Breast epithelium (tissue), 4 donors: ENCODE data around the gene NACC2. TPM values are rescaled to one million over a fixed set of nuclear protein-coding genes. Genes with fewer than 3 reads are reported as not detected.

Experiments
- DNase-seq, 2 donors: peaks; one replicate each; pipeline ENCODE4 v3.0.0-alpha.2; 2019; ENCODE audit warnings: low spot score in 2 of 2
- H3K27ac ChIP-seq, 2 donors: fragments of 200-600 bp; sonication (generic) in 1 of 2; one replicate each; pipeline ENCODE4 v1.5.1; 2016 to 2019; ENCODE audit warnings: mild to moderate bottlenecking in 1 of 2
- H3K27me3 ChIP-seq, 2 donors: fragments of 200-600 bp; sonication (generic) in 1 of 2; one replicate each; pipeline versions ENCODE4 v1.5.1 to v1.6.0; 2017 to 2019; ENCODE audit warnings: control low read depth in 1 of 2, mild to moderate bottlenecking in 1 of 2
- H3K36me3 ChIP-seq: fragments of 200-600 bp; one replicate; pipeline ENCODE4 v1.5.1; 2019
- H3K4me1 ChIP-seq, 2 donors: fragments of 200-600 bp; sonication (generic); one replicate each; pipeline ENCODE4 v1.5.1; 2016 to 2019; ENCODE audit warnings: control low read depth in 1 of 2
- H3K4me3 ChIP-seq, 3 donors: fragments of 200-600 bp; sonication (generic); 1 replicate in 2 of 3; 2 replicates in 1 of 3; pipeline ENCODE4 v1.5.1; 2016 to 2019; ENCODE audit warnings: mild to moderate bottlenecking in 3 of 3, moderate library complexity in 2 of 3
- H3K9me3 ChIP-seq, 2 donors: fragments of 200-600 bp; sonication (generic) in 1 of 2; one replicate each; pipeline ENCODE4 v1.5.1; 2016 to 2019; ENCODE audit warnings: control low read depth in 1 of 2
- POLR2A ChIP-seq: fragments of 450-650 bp; IDR thresholded peaks from one replicate; pipeline ENCODE4 v1.6.1; 2016; ENCODE audit warnings: antibody characterized with exemption, mild to moderate bottlenecking, moderate library complexity
- POLR2AphosphoS5 ChIP-seq, 3 donors: sonication (generic); formaldehyde crosslinking; IDR thresholded peaks; one replicate each; pipeline ENCODE4 v1.6.1; 2017; ENCODE audit warnings: antibody characterized with exemption in 3 of 3
- intact Hi-C: fragments of 100-400 bp; cut with DNase I; formaldehyde crosslinking; loops from one replicate; pipeline ENCODE4 v1.15.1; 2023; ENCODE audit warnings: low total_unique reads
- total RNA-seq, 3 donors: library from RNA; depleted of rRNA; stranded (reverse); fragments of >200 nt; gene quantifications; one replicate each; pipeline ENCODE4 v1.1.0, GENCODE V29; 2016
- TF ChIP-seq, protein P1 (sequence below), 3 donors: fragments of 450-650 bp; IDR thresholded peaks; one replicate each; pipeline ENCODE4 v1.5.1; 2016 to 2017; ENCODE audit warnings: antibody characterized with exemption in 3 of 3, mild to moderate bottlenecking in 3 of 3, moderate library complexity in 3 of 3

The NACC2 gene
- total RNA-seq, 3 donors from 2014 or later = 14.0 to 24.2 (median 19.3) TPM

DNA sequence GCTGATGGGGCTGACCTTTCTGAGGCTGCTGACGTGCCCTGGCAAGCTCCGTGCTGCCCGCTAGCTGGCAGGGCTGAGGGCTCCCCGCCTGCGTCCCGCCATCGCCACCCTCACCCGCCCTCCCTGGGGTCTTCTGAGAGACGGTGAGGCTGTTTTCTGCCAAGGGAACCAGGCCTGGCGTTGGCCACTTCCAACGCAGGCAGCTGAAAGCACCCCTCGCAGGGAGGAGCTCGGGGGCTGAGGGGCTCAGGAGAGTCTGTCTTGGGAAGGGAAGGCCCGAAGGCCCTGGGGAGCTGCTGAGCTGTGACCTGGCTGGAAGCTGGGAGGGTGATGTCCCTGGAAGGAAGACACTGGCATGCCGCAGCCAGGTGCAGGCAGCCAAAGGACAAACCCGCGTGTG lies 33.3 kb upstream of the NACC2 start:
- Histone ChIP-seq H3K9me3 (no peaks in the 10 kb centered on the region), H3K4me3 (no peak overlapping the region), H3K27ac (no peak overlapping the region), H3K36me3 (no peaks in the 10 kb centered on the region), H3K4me1 (peaks cover 0 to 3% of the 10 kb centered on the region in 2 donors), H3K27me3 (peaks cover 8 to 71% of the 10 kb centered on the region in 2 donors)
- DNase-seq = no peak
- intact Hi-C loops = no loop called here
- TF ChIP-seq POLR2AphosphoS5 (IDR thresholded peaks at IDR 0.05) (no peak), POLR2A (no peak)
- TF ChIP-seq, protein P1, sequence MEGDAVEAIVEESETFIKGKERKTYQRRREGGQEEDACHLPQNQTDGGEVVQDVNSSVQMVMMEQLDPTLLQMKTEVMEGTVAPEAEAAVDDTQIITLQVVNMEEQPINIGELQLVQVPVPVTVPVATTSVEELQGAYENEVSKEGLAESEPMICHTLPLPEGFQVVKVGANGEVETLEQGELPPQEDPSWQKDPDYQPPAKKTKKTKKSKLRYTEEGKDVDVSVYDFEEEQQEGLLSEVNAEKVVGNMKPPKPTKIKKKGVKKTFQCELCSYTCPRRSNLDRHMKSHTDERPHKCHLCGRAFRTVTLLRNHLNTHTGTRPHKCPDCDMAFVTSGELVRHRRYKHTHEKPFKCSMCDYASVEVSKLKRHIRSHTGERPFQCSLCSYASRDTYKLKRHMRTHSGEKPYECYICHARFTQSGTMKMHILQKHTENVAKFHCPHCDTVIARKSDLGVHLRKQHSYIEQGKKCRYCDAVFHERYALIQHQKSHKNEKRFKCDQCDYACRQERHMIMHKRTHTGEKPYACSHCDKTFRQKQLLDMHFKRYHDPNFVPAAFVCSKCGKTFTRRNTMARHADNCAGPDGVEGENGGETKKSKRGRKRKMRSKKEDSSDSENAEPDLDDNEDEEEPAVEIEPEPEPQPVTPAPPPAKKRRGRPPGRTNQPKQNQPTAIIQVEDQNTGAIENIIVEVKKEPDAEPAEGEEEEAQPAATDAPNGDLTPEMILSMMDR (IDR thresholded peaks at IDR 0.05) = no peak

DNA sequence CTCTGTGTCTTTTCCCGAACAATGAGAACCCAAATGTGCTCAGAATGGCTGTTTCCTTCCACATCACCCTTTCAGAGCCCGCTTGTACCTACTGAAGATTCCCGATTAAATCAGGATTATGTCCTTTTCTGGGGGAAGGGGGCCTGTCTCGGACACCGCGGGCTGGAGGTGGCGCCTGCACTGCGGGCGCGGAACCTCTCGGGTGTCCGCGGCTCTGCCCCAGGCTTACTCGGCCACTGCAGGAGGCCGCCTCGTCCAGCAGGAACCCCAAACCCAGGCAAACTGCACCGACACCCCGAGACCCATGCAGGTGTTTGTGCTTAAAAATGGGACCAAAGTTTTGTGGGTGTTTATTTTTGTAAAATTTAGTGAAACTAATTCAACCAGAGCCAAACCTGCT lies 32.2 kb upstream of the NACC2 start:
- no peak for DNase-seq
- Histone ChIP-seq H3K4me3 (no peak overlapping the region), H3K27me3 (peaks cover 3 to 65% of the 10 kb centered on the region in 2 donors), H3K27ac (no peak overlapping the region), H3K36me3 (no peaks in the 10 kb centered on the region), H3K4me1 (peaks cover 0 to 7% of the 10 kb centered on the region in 2 donors), H3K9me3 (no peaks in the 10 kb centered on the region)
- intact Hi-C loops = no loop called here
- no peak for TF ChIP-seq POLR2A

DNA sequence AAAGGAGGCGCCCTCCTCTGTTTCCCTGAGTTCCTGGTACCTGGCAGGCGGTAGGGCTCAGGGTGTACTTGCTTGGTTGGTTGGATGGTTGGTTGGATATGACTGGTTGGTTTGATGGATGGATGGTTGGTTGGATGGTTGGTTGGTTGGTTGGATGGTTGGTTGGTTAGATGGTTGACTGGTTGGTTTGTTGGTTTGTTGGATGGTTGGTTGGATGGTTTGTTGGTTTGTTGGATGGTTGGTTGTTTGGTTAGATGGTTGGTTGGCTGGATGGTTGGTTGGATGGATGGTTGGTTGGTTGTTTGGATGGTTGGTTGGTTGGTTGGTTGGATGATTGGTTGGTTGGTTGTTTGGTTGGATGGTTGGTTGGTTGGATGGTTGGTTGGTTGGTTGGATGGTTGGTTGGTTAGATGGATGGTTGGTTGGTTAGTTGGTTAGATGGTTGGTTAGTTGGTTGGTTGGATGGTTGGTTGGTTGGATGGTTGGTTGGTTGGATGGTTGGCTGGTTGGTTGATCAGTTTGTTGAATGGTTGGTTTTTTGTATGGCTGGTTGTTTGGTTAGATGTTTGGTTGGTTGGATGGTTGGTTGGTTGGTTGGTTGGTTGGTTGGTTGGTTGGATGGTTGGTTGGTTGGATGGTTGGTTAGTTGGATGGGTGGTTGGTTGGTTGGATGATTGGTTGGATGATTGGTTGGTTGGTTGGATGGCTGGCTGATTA lies 30.0 kb upstream of the NACC2 start:
- Histone ChIP-seq H3K9me3 (no peaks in the 10 kb centered on the region), H3K27me3 (peaks cover 0 to 45% of the 10 kb centered on the region in 2 donors), H3K4me1 (peaks cover 0 to 7% of the 10 kb centered on the region in 2 donors), H3K36me3 (no peaks in the 10 kb centered on the region), H3K27ac (no peak overlapping the region), H3K4me3 (no peak overlapping the region)
- TF ChIP-seq POLR2AphosphoS5 (IDR thresholded peaks at IDR 0.05) (no peak), POLR2A (no peak)
- TF ChIP-seq, protein P1 (IDR thresholded peaks at IDR 0.05) = no peak
- intact Hi-C loops = loop anchor here (5.0 kb wide), 1 partner anchor 153 kb away; no protein-coding TSS in a partner anchor
- no peak for DNase-seq

DNA sequence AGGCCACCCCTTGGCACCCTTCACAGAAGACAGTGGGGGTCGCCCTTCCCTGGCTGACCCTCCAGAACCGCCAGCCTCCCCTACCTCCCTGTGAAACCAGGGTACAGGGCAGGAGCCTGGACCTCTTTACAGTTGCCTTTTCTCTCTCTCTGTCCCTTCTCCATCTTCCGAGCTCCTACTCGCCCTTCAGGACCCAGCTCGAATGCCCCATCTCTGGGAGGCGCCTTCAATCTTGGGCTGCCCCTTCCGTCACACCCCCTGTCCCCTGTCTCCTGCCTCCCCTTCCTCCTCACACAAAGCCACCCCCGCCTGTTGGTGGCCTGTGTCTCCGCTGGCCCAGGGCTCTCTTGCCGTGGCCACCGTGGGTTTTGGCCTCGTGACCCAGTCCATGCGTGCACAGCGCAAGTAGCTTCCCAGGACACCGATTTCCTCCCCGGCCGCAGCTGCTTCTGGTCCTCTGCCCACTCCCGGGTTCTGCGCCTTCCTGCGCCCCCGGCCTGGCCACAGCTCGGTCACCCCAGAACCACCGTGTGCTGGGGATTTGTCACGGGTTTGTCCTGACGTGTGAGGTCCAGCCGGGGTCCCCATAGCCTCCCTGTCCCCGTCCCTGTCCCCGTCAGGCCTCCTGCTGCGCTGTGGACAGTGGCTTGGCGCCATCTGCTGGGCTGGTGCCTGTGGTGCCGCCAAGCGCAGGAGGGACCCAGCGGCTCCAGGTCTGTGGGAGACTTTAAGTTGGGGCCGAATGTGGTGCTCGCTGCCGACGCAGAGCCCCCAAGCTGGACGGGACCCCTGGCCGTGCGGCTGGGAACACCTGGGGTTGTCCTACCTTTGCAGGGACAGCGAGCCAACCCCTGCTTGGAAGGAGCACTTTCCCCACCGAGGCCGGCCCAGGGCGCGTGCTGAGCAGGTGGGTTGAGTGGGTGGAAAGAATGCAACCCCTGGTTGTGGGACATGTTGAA lies 27.6 kb upstream of the NACC2 start:
- Histone ChIP-seq H3K27ac (no peak overlapping the region), H3K4me1 (peaks cover 2 to 8% of the 10 kb centered on the region in 2 donors), H3K36me3 (no peaks in the 10 kb centered on the region), H3K9me3 (no peaks in the 10 kb centered on the region), H3K27me3 (peaks cover 0 to 28% of the 10 kb centered on the region in 2 donors), H3K4me3 (peak overlapping the region in 1 of 3 donors; percentile 39)
- TF ChIP-seq POLR2AphosphoS5 (IDR thresholded peaks at IDR 0.05) = no peak
- TF ChIP-seq, protein P1 (IDR thresholded peaks at IDR 0.05) = peak; percentile 77 to 97 (median 95)
- peak; percentile 55 to 70 for DNase-seq
- intact Hi-C loops = loop anchor here (5.0 kb wide), 1 partner anchor 150 kb away; no protein-coding TSS in a partner anchor

DNA sequence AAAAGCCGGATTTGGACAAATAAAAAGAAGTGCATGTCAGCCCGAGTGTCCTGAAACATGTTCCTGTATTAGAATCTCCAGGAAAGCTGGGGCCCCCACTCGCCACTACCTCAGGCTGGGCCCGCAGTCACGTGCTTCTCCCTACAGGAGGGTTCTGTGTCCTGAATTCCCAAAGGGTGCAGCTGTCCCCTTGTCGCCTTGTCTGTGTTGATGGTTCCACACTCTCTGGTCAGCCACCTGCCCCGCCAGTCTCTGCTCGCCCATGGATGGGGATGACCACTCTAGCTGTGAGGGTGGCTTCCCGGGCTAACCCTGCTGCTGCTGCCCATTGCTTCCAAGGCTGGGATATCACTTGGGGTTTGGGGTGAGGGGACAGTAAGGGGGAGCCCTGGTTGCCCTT lies 26.7 kb upstream of the NACC2 start:
- Histone ChIP-seq H3K27me3 (peaks cover 0 to 23% of the 10 kb centered on the region in 2 donors), H3K4me1 (peaks cover 9 to 13% of the 10 kb centered on the region in 2 donors), H3K36me3 (no peaks in the 10 kb centered on the region), H3K4me3 (no peak overlapping the region), H3K27ac (no peak overlapping the region), H3K9me3 (no peaks in the 10 kb centered on the region)
- intact Hi-C loops = loop anchor here (5.0 kb wide), 1 partner anchor 150 kb away; no protein-coding TSS in a partner anchor
- TF ChIP-seq, protein P1 (IDR thresholded peaks at IDR 0.05) = no peak
- TF ChIP-seq POLR2AphosphoS5 (IDR thresholded peaks at IDR 0.05) (no peak), POLR2A (no peak)
- no peak for DNase-seq
